Endothelial cell of hepatic sinusoid (primary cell): ENCODE measurements around the gene RTN4.
"Not testable (repeated sequence)": the region's sequence is repeated elsewhere in the genome, so short reads cannot be mapped to it uniquely, and the experiment has no call there.

Experiments
- in situ Hi-C: cut with HindIII; loops from 2 replicates; pipeline ENCODE4 v1.10.0; 2017; ENCODE audit warnings: low sequenced_read_pairs

Gene RTN4

DNA sequence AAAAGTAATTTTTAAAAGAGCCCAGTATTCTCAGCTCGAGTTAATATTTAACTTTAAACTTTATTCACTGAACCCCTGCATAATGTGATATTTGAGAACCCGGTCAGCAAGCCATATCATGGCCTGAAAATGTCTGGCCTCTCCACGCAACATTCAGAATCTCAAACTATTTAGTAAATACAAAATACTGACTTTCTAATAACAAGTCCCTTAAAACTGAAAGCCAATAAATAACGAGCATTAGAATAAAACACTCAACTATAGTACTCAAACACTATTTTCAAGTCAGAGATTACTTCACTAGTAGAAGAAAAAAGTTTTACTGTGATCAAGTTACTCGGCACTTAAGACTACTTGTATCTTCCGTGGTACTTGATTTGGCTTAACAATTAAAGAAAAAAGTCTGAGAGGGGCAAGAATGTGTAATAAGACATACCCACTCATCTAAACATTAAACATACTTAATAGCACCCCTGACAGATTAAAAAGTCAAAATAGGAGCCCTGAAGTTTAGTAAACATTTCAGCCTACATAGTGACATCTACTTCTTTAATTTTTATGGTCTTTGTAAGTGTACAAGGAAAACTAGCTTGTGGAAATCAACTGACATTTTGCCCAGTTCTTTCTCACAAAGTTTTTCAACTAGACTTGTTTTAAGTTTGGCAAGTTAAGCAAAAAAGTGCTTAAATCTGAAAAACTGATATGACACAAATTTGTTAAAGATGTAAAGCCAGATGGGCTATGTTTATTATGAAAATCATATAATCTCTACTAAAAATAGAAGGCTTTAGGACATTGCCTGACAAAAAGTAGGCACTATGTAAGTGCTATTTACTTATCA is 38.2 kb downstream of the RTN4 start:
- in situ Hi-C loops: no loop called here

DNA sequence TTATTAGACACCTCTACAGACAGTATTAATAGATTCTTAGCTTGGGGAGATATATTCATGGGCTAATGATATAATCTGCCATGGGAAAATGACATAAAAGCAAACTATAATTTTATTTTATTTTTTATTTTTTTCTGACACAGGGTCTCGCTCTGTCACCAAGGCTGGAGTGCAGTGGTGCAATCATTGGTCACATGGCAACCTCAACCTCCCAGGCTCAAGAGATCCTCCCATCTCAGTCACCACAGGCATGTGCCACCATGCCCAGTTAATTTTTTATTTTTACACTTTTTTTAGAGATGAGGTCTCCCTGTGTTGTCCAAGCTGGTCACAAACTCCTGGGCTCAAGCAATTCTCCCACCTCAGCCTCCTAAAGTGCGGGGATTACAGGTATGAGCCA is 39.3 kb downstream of the RTN4 start:
- in situ Hi-C loops: no loop called here

DNA sequence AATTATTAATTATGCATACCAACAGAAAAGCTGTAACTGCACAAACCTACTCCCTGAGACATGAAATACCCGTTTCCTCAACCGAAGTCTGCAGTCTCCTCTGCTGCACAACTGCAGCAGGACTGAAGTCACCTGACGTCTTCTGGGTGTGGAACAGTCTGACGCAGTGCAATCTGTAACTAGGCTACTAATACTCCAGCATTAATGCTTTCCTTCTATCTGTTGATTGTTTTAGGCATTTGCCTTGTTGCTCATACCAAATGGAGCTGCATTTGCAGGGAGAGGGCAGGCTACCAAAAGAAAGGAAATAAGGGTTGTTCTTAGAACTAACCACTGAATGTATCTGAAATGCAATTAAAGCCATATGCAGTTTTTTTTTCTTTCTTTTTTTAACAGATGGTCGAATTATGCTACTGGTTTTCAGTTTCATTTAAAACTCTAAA is 40.1 kb downstream of the RTN4 start:
- in situ Hi-C loops: no loop called here

DNA sequence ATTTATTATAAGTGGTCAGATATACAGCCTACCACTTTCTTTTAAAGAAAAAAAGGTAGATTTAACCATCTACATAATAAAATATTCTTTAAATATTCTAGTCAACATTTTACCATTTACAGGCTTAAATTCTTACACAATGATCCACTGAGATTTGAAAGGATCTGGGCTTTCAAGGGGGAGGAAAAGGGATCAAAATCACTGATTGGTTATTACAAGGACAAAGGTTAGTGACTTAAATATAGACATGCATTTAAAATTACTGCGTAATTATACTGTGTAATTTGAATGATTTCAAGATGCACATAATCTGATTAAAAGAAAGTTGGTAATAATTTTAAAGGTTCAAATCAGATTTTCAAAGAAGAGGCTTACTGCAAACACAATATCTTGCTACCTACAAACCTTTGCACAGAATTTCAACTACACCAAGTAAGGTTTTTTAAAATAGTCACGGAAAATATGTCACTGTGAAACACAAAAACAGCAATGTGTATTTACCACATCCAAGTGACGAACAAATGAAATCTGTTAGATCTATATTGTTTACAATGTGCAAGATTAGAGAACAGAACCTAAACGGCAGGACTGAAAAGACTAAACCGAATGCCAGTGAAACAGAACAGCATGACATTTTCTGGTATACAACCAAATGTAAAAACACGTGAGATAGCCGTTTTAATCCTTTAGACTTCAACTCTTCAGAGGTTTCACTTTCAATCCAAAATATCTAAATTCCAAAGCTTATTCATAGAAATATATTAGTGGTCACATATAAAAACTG is 40.8 kb downstream of the RTN4 start:
- in situ Hi-C loops: no loop called here

DNA sequence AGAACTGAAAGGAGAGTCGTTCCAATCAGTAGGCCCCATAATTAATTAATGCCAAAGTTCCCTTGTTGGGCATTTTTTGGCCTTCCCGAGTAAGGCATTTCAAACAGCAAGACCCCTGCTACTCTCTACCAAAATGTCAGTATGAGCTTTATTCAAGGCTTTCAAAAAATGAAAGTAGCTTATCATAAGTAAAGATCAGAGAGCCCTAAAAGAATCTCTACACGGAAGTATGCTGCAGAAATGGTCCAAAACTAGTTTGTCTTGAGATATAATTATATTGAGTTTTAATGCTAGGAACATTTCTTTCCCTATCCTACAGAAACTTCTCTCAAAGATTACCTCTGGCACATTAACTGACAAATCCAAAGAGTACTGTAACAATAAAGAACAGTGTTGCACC is 43.9 kb downstream of the RTN4 start:
- in situ Hi-C loops: no loop called here

DNA sequence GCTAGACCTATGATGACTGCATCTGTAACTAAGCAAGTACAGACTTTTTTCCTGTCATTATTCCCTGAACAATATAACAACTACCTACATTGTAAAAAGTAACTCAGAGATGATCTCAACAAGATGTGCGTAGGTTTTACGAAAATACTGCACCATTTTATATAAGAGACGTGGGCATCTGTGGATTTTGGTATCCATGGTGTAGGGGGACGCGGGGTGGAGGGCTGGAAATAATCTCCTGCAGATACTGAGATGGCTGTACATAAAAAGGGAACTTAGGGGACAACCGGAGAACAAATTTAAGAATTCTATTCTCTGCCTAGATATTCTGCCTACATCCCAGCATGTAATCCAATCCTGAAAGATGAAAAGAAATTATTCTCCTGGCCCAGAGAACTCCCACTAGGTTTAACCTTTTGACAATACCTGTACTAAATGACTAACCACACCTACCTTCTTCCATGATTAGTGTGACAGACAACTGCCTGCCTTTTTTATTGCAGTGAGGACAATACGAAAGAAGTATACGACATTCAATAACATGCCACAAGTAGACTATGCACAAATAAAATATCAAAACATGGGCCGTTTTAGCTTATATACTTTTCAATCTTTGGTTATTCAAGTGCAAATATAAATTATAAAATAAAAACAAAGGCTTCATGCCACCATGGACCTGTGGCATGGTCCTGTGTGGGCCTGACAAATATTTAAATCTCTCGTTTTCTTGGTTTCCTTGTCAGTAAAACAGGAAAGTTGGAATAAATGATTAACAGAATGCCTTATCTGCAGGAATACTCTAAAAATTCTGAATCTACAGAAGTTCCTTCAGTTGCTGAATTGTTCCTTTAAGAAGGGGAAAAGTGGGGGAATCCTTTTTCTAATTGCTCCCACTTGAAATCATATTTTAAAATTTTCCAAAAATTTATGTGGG is 46.3 kb downstream of the RTN4 start:
- in situ Hi-C loops: no loop called here

DNA sequence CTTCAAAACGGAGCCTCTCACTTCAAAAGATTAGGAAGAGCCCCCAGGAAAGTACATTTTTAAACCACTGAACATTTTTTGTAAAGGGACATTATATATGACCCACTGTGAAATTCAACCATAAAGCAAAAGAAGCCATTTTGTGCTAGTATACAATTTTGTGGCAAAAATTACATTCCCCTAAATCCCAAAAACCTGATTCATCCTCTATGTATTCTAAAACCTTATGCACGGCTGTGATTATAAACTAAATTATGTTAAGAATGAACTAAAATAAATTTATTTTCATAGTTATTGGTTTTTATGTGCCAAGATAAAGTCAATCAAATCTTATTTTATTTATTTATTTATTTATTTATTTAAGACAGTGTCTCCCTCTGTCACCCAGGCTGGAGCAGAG is 48.5 kb downstream of the RTN4 start:
- in situ Hi-C loops: no loop called here

DNA sequence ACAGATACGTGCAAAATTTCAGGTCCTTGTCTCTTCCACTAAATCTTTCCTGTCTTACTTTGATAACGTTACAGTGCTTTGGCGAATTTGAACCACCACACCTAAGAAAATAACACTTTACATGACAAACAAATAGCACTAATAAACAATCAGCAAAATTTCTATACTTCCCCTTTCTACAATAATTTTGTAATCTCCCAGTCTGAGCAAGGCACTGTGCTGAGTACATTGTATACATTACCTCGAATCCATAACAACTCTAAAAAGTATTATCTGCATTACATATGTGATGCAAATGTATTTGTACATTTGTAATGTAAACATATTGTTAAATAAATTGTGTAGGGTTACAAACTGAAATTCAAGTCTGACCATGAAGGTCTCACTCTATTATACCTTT is 49.9 kb downstream of the RTN4 start:
- in situ Hi-C loops: no loop called here

DNA sequence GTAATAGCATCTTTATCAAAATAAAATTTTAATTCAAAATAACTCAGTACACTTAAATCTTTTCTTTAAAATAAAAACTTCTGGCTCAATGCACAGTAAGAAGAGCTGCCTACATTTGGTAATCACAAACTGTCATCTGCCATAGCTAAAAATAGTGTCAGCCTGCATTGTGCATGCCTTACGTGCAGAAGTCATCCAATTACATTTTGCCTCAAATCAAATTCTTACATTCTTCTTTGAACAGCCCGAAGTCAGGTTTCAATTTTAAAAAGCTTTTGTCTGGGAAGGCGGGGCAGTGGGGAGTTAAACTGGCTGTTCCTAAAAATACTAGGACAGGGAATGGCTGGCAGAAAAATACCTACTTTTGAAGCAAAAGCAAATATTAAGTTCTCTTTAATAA is 51.1 kb downstream of the RTN4 start:
- in situ Hi-C loops: no loop called here

DNA sequence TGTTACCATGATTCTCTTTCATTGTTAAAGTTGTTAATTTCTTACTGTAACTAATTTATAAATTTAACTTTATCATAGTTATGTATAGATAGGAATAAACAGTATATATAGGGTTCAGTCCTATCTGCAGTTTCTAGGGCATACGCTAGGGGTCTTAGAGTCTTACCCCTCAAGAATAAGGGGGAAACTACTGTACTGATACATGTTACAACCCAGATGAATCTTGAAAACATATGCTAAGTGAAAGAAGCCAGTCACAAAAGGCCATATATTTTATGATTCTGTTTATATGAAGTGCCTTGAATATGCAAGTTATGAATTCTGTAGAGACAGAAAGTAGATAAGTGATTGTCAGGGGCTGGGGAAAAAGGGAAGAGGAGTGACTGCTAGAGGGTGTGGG is 52.4 kb downstream of the RTN4 start:
- in situ Hi-C loops: no loop called here

DNA sequence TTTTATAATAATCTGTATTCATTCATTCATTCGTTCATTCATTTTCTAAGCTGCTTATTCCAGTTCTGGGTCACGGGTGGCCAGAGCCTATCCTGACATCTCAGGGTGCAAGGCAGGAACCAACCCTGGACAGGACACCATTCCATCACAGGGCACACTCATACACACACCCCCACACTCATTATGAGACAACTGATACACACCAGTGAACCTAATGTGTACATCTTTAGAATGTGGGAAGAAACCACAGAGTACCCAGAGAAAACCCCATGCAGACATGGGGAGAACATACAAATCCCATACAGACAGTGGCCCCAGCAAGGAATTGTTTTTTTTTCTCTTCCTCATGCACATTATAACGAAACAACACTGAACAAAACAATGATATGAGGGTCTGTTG is 54.7 kb downstream of the RTN4 start:
- in situ Hi-C loops: no loop called here

DNA sequence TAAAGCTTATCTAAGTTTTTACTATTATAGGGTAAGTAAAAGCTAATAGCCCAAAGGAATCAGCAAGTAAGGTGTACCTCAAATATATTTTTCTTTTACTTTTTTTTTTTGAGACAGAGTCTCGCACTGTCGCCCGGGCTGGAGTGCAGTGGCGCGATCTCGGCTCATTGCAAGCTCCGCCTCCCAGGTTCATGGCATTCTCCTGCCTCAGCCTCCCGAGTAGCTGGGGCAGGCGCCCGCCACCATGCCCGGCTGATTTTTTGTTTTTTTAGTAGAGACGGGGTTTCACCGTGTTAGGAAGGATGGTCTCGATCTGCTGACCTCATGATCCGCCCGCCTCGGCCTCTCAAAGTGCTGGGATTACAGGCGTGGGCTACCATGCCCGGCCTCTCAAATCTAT is 59.6 kb downstream of the RTN4 start:
- in situ Hi-C loops: not testable (repeated sequence)

DNA sequence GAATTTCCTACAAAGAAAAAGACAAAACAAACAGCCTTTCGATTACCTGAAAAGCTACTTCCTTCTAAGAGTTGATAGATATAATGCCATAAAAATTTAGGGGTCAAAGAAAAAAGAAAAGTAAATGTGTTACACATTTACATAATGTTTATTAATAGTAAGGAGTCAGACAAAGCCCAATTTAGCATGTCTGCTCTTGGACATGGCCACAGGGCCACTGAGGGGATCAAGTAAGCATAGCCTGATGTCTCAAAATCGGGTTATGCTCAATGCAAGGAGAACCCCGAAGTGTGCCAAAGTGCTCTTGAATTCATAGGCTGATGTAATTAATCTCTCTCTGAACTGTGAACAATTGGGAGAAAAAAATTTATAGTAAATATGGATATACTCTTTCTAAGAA is 61.6 kb downstream of the RTN4 start:
- in situ Hi-C loops: no loop called here

DNA sequence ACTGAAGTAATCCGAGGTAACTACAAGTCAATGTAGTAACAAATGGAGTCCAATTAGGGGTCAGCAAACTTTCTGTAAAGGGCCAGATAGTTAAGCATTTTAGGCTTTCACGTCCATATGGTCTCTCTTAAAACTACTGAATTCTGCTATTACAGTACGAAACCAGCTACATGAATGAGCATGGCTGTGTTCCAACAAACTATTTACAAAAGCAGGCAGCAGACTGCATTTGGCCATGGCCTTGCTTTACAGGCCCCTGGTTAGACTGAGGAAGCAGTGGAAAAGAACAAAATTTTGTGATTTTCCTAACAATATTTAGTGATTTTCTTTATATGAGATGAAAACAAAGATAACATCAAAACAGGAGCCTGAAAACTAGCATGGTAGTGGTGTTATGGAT is 64.0 kb downstream of the RTN4 start:
- in situ Hi-C loops: no loop called here

DNA sequence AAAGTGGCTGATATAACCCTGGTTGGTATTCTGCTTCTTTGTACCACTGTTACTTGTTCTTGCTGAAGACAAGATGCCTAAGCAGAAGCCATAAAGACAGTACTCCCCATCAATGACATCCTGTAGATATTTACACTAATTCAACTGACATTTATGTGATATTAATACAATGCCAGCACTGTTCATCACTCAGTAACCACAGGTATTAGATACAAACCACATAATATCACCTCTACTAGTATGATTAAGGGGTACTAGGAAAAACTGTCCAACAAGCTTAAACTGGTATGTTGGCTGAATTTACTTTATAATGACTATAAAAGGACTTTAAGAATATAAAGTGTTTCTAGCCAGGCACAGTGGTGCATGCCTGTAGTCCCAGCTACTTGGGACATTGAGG is 65.8 kb downstream of the RTN4 start:
- in situ Hi-C loops: no loop called here

DNA sequence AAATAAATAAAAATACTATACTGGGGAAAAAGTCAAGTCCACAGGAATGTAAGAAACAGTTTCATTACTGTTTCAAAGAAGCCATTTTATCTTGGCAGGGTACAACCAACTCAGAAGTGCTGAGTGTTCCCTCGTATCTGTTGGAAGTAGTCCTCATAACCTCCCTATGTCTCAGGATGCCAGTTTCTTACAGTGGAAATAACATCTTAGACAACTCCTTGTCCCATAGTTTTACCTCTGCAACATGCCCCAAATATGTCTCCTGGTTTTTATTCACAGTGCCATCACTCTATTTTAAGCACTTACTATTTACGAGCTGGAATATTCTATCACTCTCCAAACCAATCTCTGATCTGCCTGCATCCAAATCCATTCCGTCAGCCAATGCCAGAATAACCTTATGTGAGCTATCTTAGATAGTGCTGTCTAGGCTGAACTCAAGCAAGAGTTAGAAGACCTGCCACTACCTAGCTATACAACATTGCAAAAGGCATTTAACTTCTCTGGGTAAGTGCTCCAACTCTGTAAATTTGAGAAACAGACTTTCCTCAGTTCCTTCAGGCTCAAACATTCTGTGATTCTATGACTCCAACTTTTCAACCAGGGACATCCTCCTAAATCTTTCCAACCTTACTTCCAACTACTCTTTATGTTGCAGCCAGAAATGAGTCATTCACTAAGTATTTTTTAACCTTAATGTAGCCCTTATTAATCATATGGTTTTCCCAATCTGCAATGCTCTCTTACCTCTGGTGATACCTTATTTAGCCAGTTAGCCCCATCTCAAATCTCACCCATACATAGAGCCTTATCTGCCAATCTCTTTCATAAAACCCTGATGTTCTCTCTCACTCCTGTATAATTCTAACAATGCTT is 66.7 kb downstream of the RTN4 start:
- in situ Hi-C loops: no loop called here

DNA sequence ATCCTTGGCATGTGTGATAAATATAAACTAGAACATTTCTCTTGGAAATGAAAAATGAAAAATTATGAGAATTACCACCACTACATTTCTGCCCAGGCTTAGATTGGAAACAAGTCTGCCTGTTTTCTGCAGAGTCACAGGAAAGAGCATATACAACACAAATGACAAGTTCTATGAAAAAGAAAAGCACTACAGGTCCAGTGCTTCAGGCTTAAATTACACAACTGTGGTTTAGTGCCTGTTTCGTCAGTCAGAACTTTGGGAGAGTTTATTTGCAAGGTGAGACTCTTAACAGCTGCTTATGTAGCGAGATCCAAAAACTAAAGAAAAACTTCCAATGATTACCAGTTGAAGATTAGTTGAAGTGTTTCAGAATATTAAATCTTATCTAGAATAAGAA is 68.9 kb downstream of the RTN4 start:
- in situ Hi-C loops: no loop called here

DNA sequence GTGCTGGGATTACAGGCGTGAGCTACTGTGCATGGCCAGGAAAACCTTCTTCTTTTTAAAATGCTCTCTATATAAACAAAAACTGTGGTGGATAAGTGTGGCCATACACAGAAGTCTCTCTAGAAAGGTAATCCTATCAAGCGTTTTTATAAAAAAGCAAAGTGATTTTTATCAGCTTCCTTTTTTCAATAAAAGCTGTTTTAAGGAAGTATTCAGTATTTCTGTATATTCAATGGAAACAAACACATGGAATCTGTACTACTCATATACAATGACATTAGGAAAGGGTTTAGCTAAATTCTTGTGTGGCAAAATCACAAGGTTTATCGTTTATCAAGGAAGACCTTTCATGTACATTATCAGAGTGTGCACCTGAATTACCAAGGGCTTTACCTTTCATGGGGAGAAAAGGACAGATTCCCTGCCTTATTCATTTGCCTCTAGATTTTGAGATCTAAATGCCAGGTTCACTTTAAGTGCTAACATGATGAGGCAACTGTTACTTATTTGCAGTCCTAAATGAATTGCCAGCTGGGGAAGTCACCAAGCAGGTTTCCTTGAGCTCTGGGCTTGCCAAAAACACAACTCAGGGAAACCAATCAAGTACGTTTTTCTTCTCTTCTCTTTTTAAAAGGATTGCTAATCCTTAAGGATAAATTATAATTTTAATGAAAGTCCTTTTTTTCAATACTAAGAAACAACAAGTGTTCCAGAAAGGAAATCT is 70.8 kb downstream of the RTN4 start:
- in situ Hi-C loops: loop anchor here (5.0 kb wide), 1 partner anchor 48 kb away; no protein-coding TSS in a partner anchor

DNA sequence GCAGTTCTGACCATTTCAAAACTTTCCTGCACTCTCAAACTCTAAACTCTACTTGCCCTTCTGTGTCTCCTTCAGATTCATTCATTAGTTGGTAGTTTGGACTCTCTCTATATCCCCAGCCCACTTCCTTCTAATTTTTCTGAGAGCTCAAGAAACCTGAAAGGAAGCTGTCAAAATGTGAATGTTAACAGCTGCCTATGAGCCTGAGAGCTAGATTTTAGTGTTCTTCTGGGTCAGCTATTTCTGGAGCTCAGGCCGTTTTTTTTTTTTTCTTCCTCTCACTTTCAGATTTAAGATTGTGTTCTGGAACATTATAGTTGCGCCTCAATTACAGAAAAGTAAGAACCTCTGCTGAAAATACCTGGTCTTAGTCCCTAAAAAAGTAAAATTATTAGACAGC is 73.1 kb downstream of the RTN4 start:
- in situ Hi-C loops: loop anchor here (5.0 kb wide), 1 partner anchor 50 kb away; no protein-coding TSS in a partner anchor
